Measurements from ENCODE around the gene PRRT3.

Gene PRRT3

DNA sequence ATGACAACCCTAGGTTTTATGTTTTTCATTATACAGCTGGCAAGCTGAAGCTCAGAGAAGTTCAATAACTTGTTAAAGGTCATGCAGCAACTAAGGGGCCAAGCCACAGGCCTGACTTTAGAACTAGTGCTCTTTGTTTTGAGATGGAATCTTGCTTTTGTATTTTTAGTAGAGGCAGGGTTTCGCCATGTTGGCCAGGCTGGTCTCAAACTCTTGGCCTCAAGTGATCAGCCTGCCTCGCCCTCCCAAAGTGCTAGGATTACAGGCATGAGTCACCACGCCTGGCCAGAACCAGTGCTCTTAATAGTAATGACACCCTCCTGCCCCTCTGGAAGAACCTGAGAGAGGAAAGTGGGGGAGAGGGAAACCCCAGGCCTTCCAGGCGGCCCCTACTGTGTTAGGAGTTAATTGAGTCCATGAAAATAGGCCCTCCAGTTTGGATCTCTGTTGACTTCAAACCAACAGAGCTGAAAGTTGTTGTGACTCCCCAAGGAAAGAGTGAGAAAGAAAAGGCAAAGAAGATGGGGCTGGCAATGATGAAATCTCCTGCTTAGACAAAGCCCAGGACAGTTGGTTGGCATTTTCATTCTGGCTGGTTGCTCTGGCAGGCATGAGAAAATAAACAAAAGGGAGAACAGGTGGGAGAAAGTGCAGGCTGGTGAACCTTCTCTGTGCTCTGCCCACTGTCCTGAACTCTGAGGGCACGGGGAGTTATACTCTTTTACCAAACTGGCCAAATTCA is 3.6 kb upstream of the PRRT3 start:
- no peak for DNase-seq
- Mint-ChIP-seq H3K27ac (peak overlapping the region in 1 of 2 donors; percentile 49), H3K9me3 (no peaks in the 10 kb centered on the region), H3K27me3 (no peaks in the 10 kb centered on the region), H3K36me3 (ENCODE audit: insufficient read depth) (peaks cover 23% of the 10 kb centered on the region), H3K4me1 (ENCODE audit: low read depth in 2 of 2) (peaks cover 11 to 14% of the 10 kb centered on the region in 2 donors), H3K4me3 (no peak overlapping the region)
- ATAC-seq (replicated peaks): no peak

DNA sequence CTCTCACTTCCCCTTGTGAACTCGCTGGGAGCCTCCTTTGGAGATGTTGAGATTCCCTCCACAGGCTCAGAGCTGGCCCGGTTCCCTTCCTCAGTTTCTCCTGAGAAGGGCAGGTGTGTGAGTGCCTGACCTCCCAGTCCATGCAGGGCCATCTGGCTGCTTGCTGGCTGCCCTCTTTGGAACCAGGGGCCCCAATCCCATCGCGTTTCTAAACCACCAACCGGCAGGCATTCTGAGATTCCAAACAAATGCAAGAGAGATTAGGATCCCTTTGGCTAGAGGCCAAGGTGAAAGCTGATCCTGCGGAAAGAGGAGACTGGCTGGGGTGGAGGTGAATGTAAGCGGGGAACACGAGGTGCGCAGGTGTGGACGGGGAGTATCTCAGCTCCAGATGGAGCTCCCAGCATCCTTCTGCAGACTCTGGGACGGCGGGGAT is 2.9 kb upstream of the PRRT3 start:
- Mint-ChIP-seq H3K27me3 (no peaks in the 10 kb centered on the region), H3K36me3 (ENCODE audit: insufficient read depth) (peaks cover 20% of the 10 kb centered on the region), H3K4me3 (no peak overlapping the region), H3K27ac (no peak overlapping the region), H3K4me1 (ENCODE audit: low read depth in 2 of 2) (peaks cover 12 to 16% of the 10 kb centered on the region in 2 donors), H3K9me3 (no peaks in the 10 kb centered on the region)
- ATAC-seq (replicated peaks): no peak
- DNase-seq: no peak

DNA sequence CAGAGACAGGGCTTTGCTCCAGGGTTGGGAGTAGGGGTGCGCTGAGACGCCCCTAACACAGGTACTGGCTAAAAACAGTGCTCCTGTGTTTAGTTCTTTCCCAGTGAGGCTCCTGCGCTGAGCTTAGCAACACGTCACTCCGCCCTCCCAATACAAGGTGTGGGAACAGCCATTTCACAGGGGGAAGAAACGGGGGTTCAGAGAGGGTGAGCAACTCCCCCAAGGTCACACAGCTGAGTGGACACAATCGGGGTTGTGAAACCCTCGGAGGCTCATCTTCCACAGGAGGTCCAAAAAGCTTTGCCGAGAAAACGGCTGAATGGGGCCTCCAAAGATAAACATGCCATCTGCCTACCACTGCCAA is 628 bp downstream of the PRRT3 start:
- ATAC-seq (replicated peaks): peak; percentile 6

DNA sequence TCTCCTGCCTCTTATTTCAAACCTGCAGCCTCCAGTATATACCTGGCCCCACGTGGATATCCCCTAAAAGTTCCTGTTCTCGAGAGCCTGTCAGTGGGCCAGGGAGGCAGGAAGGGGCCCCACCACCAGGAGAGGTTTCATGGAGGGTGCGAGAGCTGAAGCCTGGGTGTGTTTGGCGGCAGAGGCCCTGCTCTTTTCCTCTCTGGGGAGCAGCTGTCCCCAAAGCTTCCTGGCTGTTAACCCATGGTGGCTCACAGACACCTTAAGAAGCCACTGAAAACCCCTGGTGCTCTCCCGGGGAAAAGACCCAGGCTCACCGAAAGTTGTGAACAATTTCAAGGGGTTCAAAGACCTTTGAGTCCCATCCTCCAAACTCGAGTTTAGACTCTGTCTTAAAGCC is 1.1 kb downstream of the PRRT3 start:
- peak overlapping the region; percentile 67 to 73 for H3K27ac Mint-ChIP-seq
- no peaks in the 10 kb centered on the region for H3K27me3 Mint-ChIP-seq
- DNase-seq: no peak
- peak overlapping the region; percentile 87 to 88 for H3K4me3 Mint-ChIP-seq
- H3K4me1 Mint-ChIP-seq (ENCODE audit: low read depth in 2 of 2): peaks cover 12 to 18% of the 10 kb centered on the region in 2 donors
- H3K36me3 Mint-ChIP-seq (ENCODE audit: insufficient read depth): peaks cover 10% of the 10 kb centered on the region
- no peaks in the 10 kb centered on the region for H3K9me3 Mint-ChIP-seq
- ATAC-seq (replicated peaks): no peak

More for the DNA sequence above, 628 bp downstream of the PRRT3 start:
- Mint-ChIP-seq H3K36me3 (ENCODE audit: insufficient read depth) (peaks cover 10% of the 10 kb centered on the region), H3K9me3 (no peaks in the 10 kb centered on the region), H3K4me3 (peak overlapping the region; percentile 87 to 88), H3K27ac (peak overlapping the region; percentile 67 to 73), H3K27me3 (no peaks in the 10 kb centered on the region), H3K4me1 (ENCODE audit: low read depth in 2 of 2) (peaks cover 12 to 16% of the 10 kb centered on the region in 2 donors)
- no peak for DNase-seq

DNA sequence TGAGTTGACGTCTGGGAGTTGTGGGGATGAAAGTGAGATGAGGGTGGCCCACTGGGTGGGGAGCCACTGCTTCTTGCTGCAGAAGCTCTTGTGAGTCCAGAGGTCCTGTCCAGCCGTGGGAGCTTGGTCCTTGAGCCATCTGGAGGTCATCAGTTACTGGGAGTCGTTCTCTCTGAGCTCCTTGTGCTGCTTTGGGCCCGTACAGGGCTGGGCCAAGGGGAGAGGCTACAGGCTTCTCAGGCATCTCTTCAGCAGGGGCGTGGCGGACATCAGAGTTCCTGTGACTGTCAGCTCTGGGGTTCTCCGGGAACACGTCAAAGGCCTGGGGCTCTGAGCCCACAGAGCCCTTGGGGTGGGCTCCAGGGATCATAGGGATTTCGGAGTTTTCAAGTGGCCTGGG is 2.6 kb downstream of the PRRT3 start:
- Mint-ChIP-seq H3K27me3 (no peaks in the 10 kb centered on the region), H3K36me3 (ENCODE audit: insufficient read depth) (peaks cover 10% of the 10 kb centered on the region), H3K4me3 (no peak overlapping the region), H3K27ac (peak overlapping the region in 1 of 2 donors; percentile 78), H3K4me1 (ENCODE audit: low read depth in 2 of 2) (peaks cover 12 to 19% of the 10 kb centered on the region in 2 donors), H3K9me3 (no peaks in the 10 kb centered on the region)
- DNase-seq: no peak
- no peak for ATAC-seq (replicated peaks)

- DNase-seq (no peak), ATAC-seq (replicated peaks) (no peak)
- H3K36me3 Mint-ChIP-seq (ENCODE audit: insufficient read depth): peaks cover 7% of the 10 kb centered on the region
- peaks cover 12 to 19% of the 10 kb centered on the region in 2 donors for H3K4me1 Mint-ChIP-seq (ENCODE audit: low read depth in 2 of 2)
- H3K27ac Mint-ChIP-seq: peak overlapping the region in 1 of 2 donors; percentile 78
- no peak overlapping the region for H3K4me3 Mint-ChIP-seq
- H3K9me3 Mint-ChIP-seq: no peaks in the 10 kb centered on the region
- no peaks in the 10 kb centered on the region for H3K27me3 Mint-ChIP-seq
These were observed 3.1 kb downstream of the PRRT3 start for GRCh38 chr3:9949115-9949514.

DNA sequence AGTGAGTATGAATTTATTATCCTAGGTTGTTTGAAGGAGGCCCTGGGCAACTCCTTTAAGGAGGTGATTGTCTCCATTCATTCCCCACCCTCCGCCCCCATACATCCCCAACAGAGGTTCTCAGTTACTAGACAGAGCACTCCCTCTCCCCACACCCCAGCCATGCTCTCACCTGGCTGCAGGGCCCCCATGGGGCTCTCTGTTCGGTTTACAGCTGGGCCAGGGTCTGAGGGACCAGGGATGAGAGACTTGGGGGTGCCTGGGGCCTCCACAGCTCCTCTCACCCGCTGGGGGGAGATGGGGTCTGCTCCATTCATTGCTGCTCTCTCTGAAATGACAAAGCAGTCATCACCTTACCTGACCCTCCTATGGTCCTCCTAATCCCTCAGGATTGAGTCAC is 3.6 kb downstream of the PRRT3 start:
- Mint-ChIP-seq H3K9me3 (no peaks in the 10 kb centered on the region), H3K27ac (no peak overlapping the region), H3K36me3 (ENCODE audit: insufficient read depth) (peaks cover 7% of the 10 kb centered on the region), H3K4me1 (ENCODE audit: low read depth in 2 of 2) (peaks cover 12 to 19% of the 10 kb centered on the region in 2 donors), H3K4me3 (no peak overlapping the region), H3K27me3 (no peaks in the 10 kb centered on the region)
- ATAC-seq (replicated peaks) (no peak), DNase-seq (no peak)

DNA sequence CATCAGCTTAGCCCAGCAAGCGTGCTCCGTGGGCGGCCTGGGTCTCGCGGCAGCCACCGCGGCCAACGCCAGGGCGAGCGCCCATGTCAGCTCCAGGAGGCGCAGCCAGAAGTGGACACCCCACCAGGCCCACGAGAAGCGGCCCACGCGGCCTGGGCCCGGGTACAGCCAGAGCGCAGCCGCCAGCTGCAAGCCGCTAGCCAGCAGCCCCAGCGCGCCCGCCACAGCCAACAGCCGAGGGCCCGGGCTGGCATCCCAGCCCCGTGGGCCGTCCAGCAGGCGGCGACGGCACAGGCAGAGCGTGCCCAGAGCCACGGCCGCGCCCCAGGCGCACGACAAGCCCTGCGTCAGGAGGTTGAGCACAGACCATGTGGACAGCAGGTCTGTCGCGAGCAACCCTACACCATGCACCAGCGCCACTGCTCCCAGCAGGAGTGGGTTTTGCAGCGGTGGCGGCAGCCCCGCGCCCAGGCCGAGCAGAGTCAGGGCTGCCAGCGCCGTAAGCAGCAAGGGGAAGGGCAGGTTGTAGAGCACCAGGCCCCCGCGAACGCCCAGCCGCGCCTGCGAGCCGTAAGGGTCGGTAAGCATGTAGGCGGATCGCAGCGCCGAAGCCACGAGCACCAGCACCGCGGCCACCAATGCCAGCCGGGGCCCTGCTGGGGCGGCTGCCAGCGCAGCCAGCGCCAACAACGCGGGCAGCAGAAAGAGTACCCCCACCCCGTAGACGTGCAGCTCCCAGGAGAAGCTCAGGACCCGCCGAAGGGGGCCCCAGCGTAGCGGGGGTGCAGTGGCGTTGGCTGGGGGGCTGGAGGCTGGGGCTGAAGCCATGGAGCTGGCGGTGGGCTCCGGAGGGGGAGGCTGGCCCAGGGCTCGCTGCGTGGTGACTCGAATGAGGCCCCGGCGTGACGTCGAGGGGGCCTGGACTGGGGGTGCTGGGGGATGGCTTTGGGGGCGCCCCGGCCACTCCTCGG is 4.9 kb downstream of the PRRT3 start:
- ATAC-seq (replicated peaks) (no peak), DNase-seq (no peak)
- Mint-ChIP-seq H3K36me3 (ENCODE audit: insufficient read depth) (peaks cover 7% of the 10 kb centered on the region), H3K27ac (no peak overlapping the region), H3K4me1 (ENCODE audit: low read depth in 2 of 2) (peaks cover 11 to 15% of the 10 kb centered on the region in 2 donors), H3K27me3 (no peaks in the 10 kb centered on the region), H3K4me3 (no peak overlapping the region), H3K9me3 (no peaks in the 10 kb centered on the region)

GRCh38 chr3:9946112-9947024 is 5.8 kb downstream of the PRRT3 start:
- H3K36me3 Mint-ChIP-seq (ENCODE audit: insufficient read depth): peaks cover 7% of the 10 kb centered on the region
- peaks cover 7 to 10% of the 10 kb centered on the region in 2 donors for H3K4me1 Mint-ChIP-seq (ENCODE audit: low read depth in 2 of 2)
- no peaks in the 10 kb centered on the region for H3K27me3 Mint-ChIP-seq
- H3K27ac Mint-ChIP-seq: peak overlapping the region; percentile 72 to 89
- no peaks in the 10 kb centered on the region for H3K9me3 Mint-ChIP-seq
- H3K4me3 Mint-ChIP-seq: peak overlapping the region; percentile 75 to 86
- DNase-seq (peak; percentile 59 to 83 (median 78)), ATAC-seq (replicated peaks) (peak; percentile 93)

DNA sequence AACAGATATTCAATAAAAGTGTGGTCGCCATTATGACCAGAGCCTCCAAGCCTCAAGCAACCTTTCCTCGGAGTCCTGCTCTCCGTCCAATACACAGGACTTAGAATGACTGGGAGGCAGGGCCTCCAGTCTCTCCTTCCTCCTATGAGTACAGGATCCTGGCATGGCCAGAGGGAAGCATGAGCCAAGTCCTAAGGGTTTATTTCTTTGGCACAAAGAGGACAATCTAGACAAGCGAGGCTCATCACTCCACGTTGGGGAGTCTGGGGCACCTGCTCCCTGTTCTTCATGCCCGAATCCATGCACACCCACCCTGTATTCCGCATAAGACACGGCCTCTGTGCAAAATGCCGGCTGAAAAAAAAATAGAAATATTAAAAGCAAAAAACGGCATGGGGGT is 6.8 kb downstream of the PRRT3 start:
- Mint-ChIP-seq H3K27me3 (no peaks in the 10 kb centered on the region), H3K9me3 (no peaks in the 10 kb centered on the region), H3K36me3 (ENCODE audit: insufficient read depth) (peaks cover 5% of the 10 kb centered on the region), H3K27ac (no peak overlapping the region), H3K4me1 (ENCODE audit: low read depth in 2 of 2) (peaks cover 0 to 5% of the 10 kb centered on the region in 2 donors), H3K4me3 (peak overlapping the region in 1 of 2 donors; percentile 43)
- no peak for DNase-seq
- ATAC-seq (replicated peaks): no peak

DNA sequence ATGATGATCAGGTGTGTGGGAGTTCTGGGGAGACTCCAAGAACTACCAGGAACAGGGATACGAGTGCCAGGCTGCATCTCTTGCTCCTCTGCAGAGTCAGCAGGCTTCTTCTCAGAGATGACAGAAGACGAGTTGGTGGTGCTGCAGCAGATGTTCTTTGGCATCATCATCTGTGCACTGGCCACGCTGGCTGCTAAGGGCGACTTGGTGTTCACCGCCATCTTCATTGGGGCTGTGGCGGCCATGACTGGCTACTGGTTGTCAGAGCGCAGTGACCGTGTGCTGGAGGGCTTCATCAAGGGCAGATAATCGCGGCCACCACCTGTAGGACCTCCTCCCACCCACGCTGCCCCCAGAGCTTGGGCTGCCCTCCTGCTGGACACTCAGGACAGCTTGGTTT is 7.9 kb downstream of the PRRT3 start:
- no peak overlapping the region for H3K4me3 Mint-ChIP-seq
- DNase-seq (no peak), ATAC-seq (replicated peaks) (no peak)
- H3K27me3 Mint-ChIP-seq: no peaks in the 10 kb centered on the region
- peaks cover 3% of the 10 kb centered on the region for H3K36me3 Mint-ChIP-seq (ENCODE audit: insufficient read depth)
- H3K4me1 Mint-ChIP-seq (ENCODE audit: low read depth in 2 of 2): peaks cover 0 to 3% of the 10 kb centered on the region in 2 donors
- H3K27ac Mint-ChIP-seq: no peak overlapping the region
- H3K9me3 Mint-ChIP-seq: no peaks in the 10 kb centered on the region

DNA sequence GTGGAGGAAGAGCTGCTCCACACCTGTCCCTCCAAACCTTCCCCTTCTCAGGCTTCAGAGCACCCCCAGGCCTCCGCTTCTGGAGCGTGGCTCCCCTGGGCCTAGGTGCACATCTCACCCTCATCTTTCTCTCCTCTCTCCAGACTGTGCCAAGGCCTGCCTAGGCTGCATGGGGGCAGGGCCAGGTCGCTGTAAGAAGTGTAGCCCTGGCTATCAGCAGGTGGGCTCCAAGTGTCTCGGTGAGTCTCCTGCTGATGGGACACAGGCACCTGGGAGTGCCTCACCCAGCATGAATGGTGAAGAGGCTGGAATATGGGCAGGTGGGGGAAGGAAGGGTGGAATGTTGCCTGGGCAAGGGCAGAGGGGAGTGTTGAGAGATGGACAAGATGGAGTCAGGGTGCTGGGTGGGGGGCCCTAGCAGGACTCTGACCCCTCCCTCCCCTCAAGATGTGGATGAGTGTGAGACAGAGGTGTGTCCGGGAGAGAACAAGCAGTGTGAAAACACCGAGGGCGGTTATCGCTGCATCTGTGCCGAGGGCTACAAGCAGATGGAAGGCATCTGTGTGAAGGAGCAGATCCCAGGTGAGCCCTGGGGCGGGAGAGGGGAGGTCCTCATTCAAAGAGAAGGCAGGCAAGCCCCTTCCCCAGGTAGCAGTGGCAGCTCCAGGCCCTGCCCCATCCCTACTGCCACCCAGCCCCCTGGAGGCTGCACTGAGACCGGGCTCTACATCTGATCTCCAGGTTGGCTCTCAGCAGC is 9.1 kb downstream of the PRRT3 start:
- Mint-ChIP-seq H3K4me1 (ENCODE audit: low read depth in 2 of 2) (peaks cover 0 to 3% of the 10 kb centered on the region in 2 donors), H3K27me3 (no peaks in the 10 kb centered on the region), H3K9me3 (no peaks in the 10 kb centered on the region), H3K36me3 (ENCODE audit: insufficient read depth) (peaks cover 6% of the 10 kb centered on the region), H3K4me3 (no peak overlapping the region), H3K27ac (no peak overlapping the region)
- no peak for ATAC-seq (replicated peaks)
- no peak for DNase-seq
